ENCODE measurements around the gene TMEM187.

Gene TMEM187

GRCh38 chrX:153972368-153973126 lies at the start of gene TMEM187:
TSS of gene TMEM187 (plus strand) at chrX:153972754. CDS start at chrX:153982063, 9,309 bp downstream.
- peak; percentile 82 for DNase-seq

GRCh38 chrX:153922932-153923857 lies 49.4 kb upstream of the TMEM187 start:
- DNase-seq = no peak

- DNase-seq = peak; percentile 39
These were observed 48.2 kb upstream of the TMEM187 start for GRCh38 chrX:153924149-153924861.

- DNase-seq = no peak
These were observed 47.2 kb upstream of the TMEM187 start for GRCh38 chrX:153925387-153925738.

GRCh38 chrX:153925739-153926551 lies 46.6 kb upstream of the TMEM187 start, which contains the start of gene ARHGAP4:
TSS of gene ARHGAP4 (minus strand) at chrX:153926264. CDS start at chrX:153926202, 62 bp downstream.
- DNase-seq = peak; percentile 22

- DNase-seq = no peak
These were observed 46.0 kb upstream of the TMEM187 start for GRCh38 chrX:153926552-153926857.

- DNase-seq = peak; percentile 63
These were observed 45.5 kb upstream of the TMEM187 start for GRCh38 chrX:153926858-153927671.

- no peak for DNase-seq
These were observed 45.0 kb upstream of the TMEM187 start for GRCh38 chrX:153927672-153927921.

- DNase-seq = peak; percentile 88
These were observed 44.4 kb upstream of the TMEM187 start for GRCh38 chrX:153927922-153928760.

GRCh38 chrX:153928846-153929245 lies 43.7 kb upstream of the TMEM187 start:
- no peak for DNase-seq

GRCh38 chrX:153929576-153929975 lies 43.0 kb upstream of the TMEM187 start:
- DNase-seq = no peak

GRCh38 chrX:153930011-153930910 lies 42.3 kb upstream of the TMEM187 start:
- no peak for DNase-seq

GRCh38 chrX:153931151-153931550 lies 41.4 kb upstream of the TMEM187 start:
- no peak for DNase-seq

GRCh38 chrX:153931748-153932147 lies 40.8 kb upstream of the TMEM187 start:
- DNase-seq = no peak

GRCh38 chrX:153932220-153932915 lies 40.2 kb upstream of the TMEM187 start:
- DNase-seq = no peak

GRCh38 chrX:153933748-153934147 lies 38.8 kb upstream of the TMEM187 start:
- no peak for DNase-seq

- no peak for DNase-seq
These were observed 38.3 kb upstream of the TMEM187 start for GRCh38 chrX:153934148-153934761.

GRCh38 chrX:153934762-153935325 lies 37.7 kb upstream of the TMEM187 start, which contains the start of gene NAA10:
TSS of gene NAA10 (minus strand) at chrX:153935037. CDS start at chrX:153934904, 133 bp downstream.
- DNase-seq = peak; percentile 44

All from activated CD4-positive, alpha-beta T cell treated with anti-CD3 and anti-CD28 coated beads, Interleukin-2, amount 50 U/mL, for 1 hour (primary cell).